ENCODE measurements around the gene AGR2.

DNA sequence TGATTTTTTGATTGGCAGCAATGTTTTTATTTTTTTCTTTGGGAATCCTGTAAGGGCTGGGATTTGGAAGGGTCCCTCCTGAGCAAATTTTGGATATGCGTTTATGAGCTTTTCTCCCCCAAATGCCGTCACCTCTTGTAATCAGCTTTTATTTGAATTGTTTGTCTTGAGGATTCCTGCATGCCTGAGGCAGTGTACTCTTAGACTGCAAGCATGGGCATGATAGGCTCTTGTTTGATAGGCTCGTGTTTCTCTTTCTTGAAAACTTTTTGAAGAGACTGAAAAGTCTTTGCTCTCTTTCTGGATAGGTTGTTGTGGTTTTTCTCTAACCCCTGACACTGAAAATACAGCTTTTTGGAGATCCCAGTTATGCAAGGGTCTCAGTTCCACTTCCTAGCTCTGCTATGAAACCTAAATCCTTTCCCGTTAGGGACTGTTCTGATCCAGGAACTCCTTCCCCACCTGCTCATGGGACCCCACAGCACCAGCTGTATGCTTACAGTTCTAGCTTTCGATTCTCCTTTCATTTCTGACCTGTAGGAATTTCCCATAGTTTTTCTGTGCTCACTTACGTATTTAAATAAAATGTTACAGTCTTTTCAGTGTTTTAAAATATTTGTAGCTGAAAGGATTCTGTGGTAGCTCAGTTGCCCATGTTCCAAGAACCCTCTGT is 34.0 kb downstream of the AGR2 start:
- TF ChIP-seq, protein P1, sequence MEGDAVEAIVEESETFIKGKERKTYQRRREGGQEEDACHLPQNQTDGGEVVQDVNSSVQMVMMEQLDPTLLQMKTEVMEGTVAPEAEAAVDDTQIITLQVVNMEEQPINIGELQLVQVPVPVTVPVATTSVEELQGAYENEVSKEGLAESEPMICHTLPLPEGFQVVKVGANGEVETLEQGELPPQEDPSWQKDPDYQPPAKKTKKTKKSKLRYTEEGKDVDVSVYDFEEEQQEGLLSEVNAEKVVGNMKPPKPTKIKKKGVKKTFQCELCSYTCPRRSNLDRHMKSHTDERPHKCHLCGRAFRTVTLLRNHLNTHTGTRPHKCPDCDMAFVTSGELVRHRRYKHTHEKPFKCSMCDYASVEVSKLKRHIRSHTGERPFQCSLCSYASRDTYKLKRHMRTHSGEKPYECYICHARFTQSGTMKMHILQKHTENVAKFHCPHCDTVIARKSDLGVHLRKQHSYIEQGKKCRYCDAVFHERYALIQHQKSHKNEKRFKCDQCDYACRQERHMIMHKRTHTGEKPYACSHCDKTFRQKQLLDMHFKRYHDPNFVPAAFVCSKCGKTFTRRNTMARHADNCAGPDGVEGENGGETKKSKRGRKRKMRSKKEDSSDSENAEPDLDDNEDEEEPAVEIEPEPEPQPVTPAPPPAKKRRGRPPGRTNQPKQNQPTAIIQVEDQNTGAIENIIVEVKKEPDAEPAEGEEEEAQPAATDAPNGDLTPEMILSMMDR (IDR thresholded peaks at IDR 0.05) = no peak
- no peak for TF ChIP-seq POLR2AphosphoS5 (IDR thresholded peaks at IDR 0.05; ENCODE audit: low read depth, low read length)
- TF ChIP-seq, protein P2, sequence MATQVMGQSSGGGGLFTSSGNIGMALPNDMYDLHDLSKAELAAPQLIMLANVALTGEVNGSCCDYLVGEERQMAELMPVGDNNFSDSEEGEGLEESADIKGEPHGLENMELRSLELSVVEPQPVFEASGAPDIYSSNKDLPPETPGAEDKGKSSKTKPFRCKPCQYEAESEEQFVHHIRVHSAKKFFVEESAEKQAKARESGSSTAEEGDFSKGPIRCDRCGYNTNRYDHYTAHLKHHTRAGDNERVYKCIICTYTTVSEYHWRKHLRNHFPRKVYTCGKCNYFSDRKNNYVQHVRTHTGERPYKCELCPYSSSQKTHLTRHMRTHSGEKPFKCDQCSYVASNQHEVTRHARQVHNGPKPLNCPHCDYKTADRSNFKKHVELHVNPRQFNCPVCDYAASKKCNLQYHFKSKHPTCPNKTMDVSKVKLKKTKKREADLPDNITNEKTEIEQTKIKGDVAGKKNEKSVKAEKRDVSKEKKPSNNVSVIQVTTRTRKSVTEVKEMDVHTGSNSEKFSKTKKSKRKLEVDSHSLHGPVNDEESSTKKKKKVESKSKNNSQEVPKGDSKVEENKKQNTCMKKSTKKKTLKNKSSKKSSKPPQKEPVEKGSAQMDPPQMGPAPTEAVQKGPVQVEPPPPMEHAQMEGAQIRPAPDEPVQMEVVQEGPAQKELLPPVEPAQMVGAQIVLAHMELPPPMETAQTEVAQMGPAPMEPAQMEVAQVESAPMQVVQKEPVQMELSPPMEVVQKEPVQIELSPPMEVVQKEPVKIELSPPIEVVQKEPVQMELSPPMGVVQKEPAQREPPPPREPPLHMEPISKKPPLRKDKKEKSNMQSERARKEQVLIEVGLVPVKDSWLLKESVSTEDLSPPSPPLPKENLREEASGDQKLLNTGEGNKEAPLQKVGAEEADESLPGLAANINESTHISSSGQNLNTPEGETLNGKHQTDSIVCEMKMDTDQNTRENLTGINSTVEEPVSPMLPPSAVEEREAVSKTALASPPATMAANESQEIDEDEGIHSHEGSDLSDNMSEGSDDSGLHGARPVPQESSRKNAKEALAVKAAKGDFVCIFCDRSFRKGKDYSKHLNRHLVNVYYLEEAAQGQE (IDR thresholded peaks at IDR 0.05; ENCODE audit: insufficient read depth in 1 of 2, low read depth in 2 of 2, low read length in 1 of 2) = no peak

Data from Panc1 (cell line).